ENCODE results near the gene EP300.
"Not testable (repeated sequence)": the region's sequence is repeated elsewhere in the genome, so short reads cannot be mapped to it uniquely, and the experiment has no call there.

The EP300 gene

GRCh38 chr22:41057076-41057475 lies 35.3 kb upstream of the EP300 start:
- Histone ChIP-seq H3K4me2 (no peak overlapping the region), H3K27ac (no peak overlapping the region), H4K20me1 (ENCODE audit: insufficient read depth) (no peaks in the 10 kb centered on the region), H3K4me3 (IDR thresholded peaks at IDR 0.05; ENCODE audit: insufficient read depth, low read depth, low read length) (no peak overlapping the region), H3K9ac (no peak overlapping the region), H2AFZ (ENCODE audit: low read depth) (no peak overlapping the region), H3K4me1 (ENCODE audit: low read depth, poor library complexity, severe bottlenecking) (no peaks in the 10 kb centered on the region), H3K36me3 (ENCODE audit: insufficient read depth) (no peaks in the 10 kb centered on the region), H3K79me2 (ENCODE audit: insufficient read depth, low read depth) (no peaks in the 10 kb centered on the region), H3K27me3 (ENCODE audit: insufficient read depth, low read depth) (no peaks in the 10 kb centered on the region)
- TF ChIP-seq CTCF (conservative IDR thresholded peaks at IDR 0.05; ENCODE audit: low read depth, low read length): no peak

GRCh38 chr22:41062146-41062545 lies 30.2 kb upstream of the EP300 start:
- Histone ChIP-seq H3K9ac (no peak overlapping the region), H3K4me3 (IDR thresholded peaks at IDR 0.05; ENCODE audit: insufficient read depth, low read depth, low read length) (no peak overlapping the region), H3K79me2 (ENCODE audit: insufficient read depth, low read depth) (no peaks in the 10 kb centered on the region), H3K36me3 (ENCODE audit: insufficient read depth) (no peaks in the 10 kb centered on the region), H3K27ac (no peak overlapping the region), H3K4me2 (no peak overlapping the region), H3K4me1 (ENCODE audit: low read depth, poor library complexity, severe bottlenecking) (no peaks in the 10 kb centered on the region), H4K20me1 (ENCODE audit: insufficient read depth) (no peaks in the 10 kb centered on the region), H2AFZ (ENCODE audit: low read depth) (no peak overlapping the region), H3K27me3 (ENCODE audit: insufficient read depth, low read depth) (no peaks in the 10 kb centered on the region)
- no peak for TF ChIP-seq CTCF (conservative IDR thresholded peaks at IDR 0.05; ENCODE audit: low read depth, low read length)

GRCh38 chr22:41064326-41064725 lies 28.1 kb upstream of the EP300 start:
- H3K36me3 ChIP-seq (ENCODE audit: insufficient read depth); H3K79me2 ChIP-seq (ENCODE audit: insufficient read depth, low read depth); H3K27ac ChIP-seq; H3K9ac ChIP-seq; H3K4me3 ChIP-seq (IDR thresholded peaks at IDR 0.05; ENCODE audit: insufficient read depth, low read depth, low read length); H3K4me1 ChIP-seq (ENCODE audit: low read depth, poor library complexity, severe bottlenecking); H3K4me2 ChIP-seq; H4K20me1 ChIP-seq (ENCODE audit: insufficient read depth); H3K27me3 ChIP-seq (ENCODE audit: insufficient read depth, low read depth); H2AFZ ChIP-seq (ENCODE audit: low read depth): not testable (repeated sequence)

GRCh38 chr22:41066341-41066740 lies 26.1 kb upstream of the EP300 start:
- not testable (repeated sequence) for H3K4me3 ChIP-seq (IDR thresholded peaks at IDR 0.05; ENCODE audit: insufficient read depth, low read depth, low read length)

GRCh38 chr22:41067968-41068367 lies 24.4 kb upstream of the EP300 start:
- H2AFZ ChIP-seq (ENCODE audit: low read depth); H3K36me3 ChIP-seq (ENCODE audit: insufficient read depth); H3K27ac ChIP-seq; H3K4me2 ChIP-seq; H3K27me3 ChIP-seq (ENCODE audit: insufficient read depth, low read depth); H3K79me2 ChIP-seq (ENCODE audit: insufficient read depth, low read depth); H4K20me1 ChIP-seq (ENCODE audit: insufficient read depth); H3K9ac ChIP-seq; H3K4me1 ChIP-seq (ENCODE audit: low read depth, poor library complexity, severe bottlenecking); H3K4me3 ChIP-seq (IDR thresholded peaks at IDR 0.05; ENCODE audit: insufficient read depth, low read depth, low read length): not testable (repeated sequence)

More at GRCh38 chr22:41066341-41066740, 26.1 kb upstream of the EP300 start:
- H3K79me2 ChIP-seq (ENCODE audit: insufficient read depth, low read depth); H2AFZ ChIP-seq (ENCODE audit: low read depth); H3K4me1 ChIP-seq (ENCODE audit: low read depth, poor library complexity, severe bottlenecking); H4K20me1 ChIP-seq (ENCODE audit: insufficient read depth); H3K36me3 ChIP-seq (ENCODE audit: insufficient read depth); H3K27ac ChIP-seq; H3K9ac ChIP-seq; H3K4me2 ChIP-seq; H3K27me3 ChIP-seq (ENCODE audit: insufficient read depth, low read depth): not testable (repeated sequence)

GRCh38 chr22:41070665-41071331 lies 21.6 kb upstream of the EP300 start:
- no peak overlapping the region for H3K4me2 ChIP-seq
- no peaks in the 10 kb centered on the region for H3K79me2 ChIP-seq (ENCODE audit: insufficient read depth, low read depth)
- H3K27ac ChIP-seq: no peak overlapping the region
- no peaks in the 10 kb centered on the region for H3K27me3 ChIP-seq (ENCODE audit: insufficient read depth, low read depth)
- H3K36me3 ChIP-seq (ENCODE audit: insufficient read depth): no peaks in the 10 kb centered on the region
- TF ChIP-seq CTCF (conservative IDR thresholded peaks at IDR 0.05; ENCODE audit: low read depth, low read length): no peak
- no peak overlapping the region for H3K4me3 ChIP-seq (IDR thresholded peaks at IDR 0.05; ENCODE audit: insufficient read depth, low read depth, low read length)
- no peaks in the 10 kb centered on the region for H4K20me1 ChIP-seq (ENCODE audit: insufficient read depth)
- peaks cover 8% of the 10 kb centered on the region for H3K4me1 ChIP-seq (ENCODE audit: low read depth, poor library complexity, severe bottlenecking)
- no peak overlapping the region for H3K9ac ChIP-seq
- no peak overlapping the region for H2AFZ ChIP-seq (ENCODE audit: low read depth)
